Measurements from ENCODE around the gene PTPRM.

The PTPRM gene

GRCh38 chr18:7974200-7974874 is 407.2 kb downstream of the PTPRM start:
- no peak for DNase-seq

GRCh38 chr18:7977897-7978296 is 410.8 kb downstream of the PTPRM start:
- DNase-seq, result no peak

GRCh38 chr18:7978834-7979233 is 411.7 kb downstream of the PTPRM start:
- DNase-seq, result no peak

GRCh38 chr18:7979714-7980113 is 412.6 kb downstream of the PTPRM start:
- DNase-seq, result no peak

- no peak for DNase-seq
These were observed 413.0 kb downstream of the PTPRM start for GRCh38 chr18:7980136-7980535.

GRCh38 chr18:7980656-7981055 is 413.5 kb downstream of the PTPRM start:
- no peak for DNase-seq

GRCh38 chr18:7982216-7982615 is 415.1 kb downstream of the PTPRM start:
- DNase-seq, result no peak

- DNase-seq, result no peak
These were observed 420.3 kb downstream of the PTPRM start for GRCh38 chr18:7987284-7987976.

GRCh38 chr18:7990670-7991069 is 423.6 kb downstream of the PTPRM start:
- DNase-seq, result no peak

- no peak for DNase-seq
These were observed 434.7 kb downstream of the PTPRM start for GRCh38 chr18:8001711-8002301.

GRCh38 chr18:8003878-8004675 is 437.0 kb downstream of the PTPRM start:
- DNase-seq, result no peak

GRCh38 chr18:8004792-8005191 is 437.7 kb downstream of the PTPRM start:
- DNase-seq, result no peak

- DNase-seq, result no peak
These were observed 438.9 kb downstream of the PTPRM start for GRCh38 chr18:8005870-8006569.

- no peak for DNase-seq
These were observed 439.9 kb downstream of the PTPRM start for GRCh38 chr18:8006979-8007378.

- DNase-seq, result no peak
These were observed 440.9 kb downstream of the PTPRM start for GRCh38 chr18:8008033-8008432.

GRCh38 chr18:8011361-8011760 is 444.2 kb downstream of the PTPRM start:
- DNase-seq, result no peak

- no peak for DNase-seq
These were observed 444.8 kb downstream of the PTPRM start for GRCh38 chr18:8011906-8012305.

- DNase-seq, result no peak
These were observed 451.7 kb downstream of the PTPRM start for GRCh38 chr18:8018701-8019331.

- no peak for DNase-seq
These were observed 452.5 kb downstream of the PTPRM start for GRCh38 chr18:8019600-8019999.

GRCh38 chr18:8020132-8020846 is 453.2 kb downstream of the PTPRM start:
- no peak for DNase-seq

GRCh38 chr18:8029061-8029460 is 461.9 kb downstream of the PTPRM start:
- no peak for DNase-seq

GRCh38 chr18:8029731-8030130 is 462.6 kb downstream of the PTPRM start:
- DNase-seq, result no peak
